Neural progenitor cell (in vitro differentiated cells): ENCODE data around the gene AKR1B1. TPM values are rescaled to one million over a fixed set of nuclear protein-coding genes. Genes with fewer than 3 reads are reported as not detected.

Source experiments
- DNase-seq: peaks from one replicate; pipeline ENCODE4 v3.0.0-alpha.2; 2016; ENCODE audit warnings: low spot score
- H2AFZ ChIP-seq: fragments of 200-600 bp; sonication (generic); replicated peaks from 2 replicates; pipeline ENCODE4 v1.6.1; 2016; ENCODE audit warnings: antibody characterized with exemption
- H3F3A ChIP-seq: fragments of 200-600 bp; sonication (generic); 2 replicates; pipeline ENCODE4 v1.6.1; 2016; ENCODE audit warnings: antibody characterized with exemption, low read depth
- H3K27ac ChIP-seq: fragments of 200-600 bp; sonication (generic); 2 replicates; pipeline ENCODE4 v1.5.1; 2016; ENCODE audit warnings: mild to moderate bottlenecking
- H3K27me3 ChIP-seq: fragments of 200-600 bp; sonication (generic); 2 replicates; pipeline ENCODE4 v1.6.1; 2016; ENCODE audit warnings: mild to moderate bottlenecking, moderate library complexity
- H3K36me3 ChIP-seq: fragments of 200-600 bp; sonication (generic); 2 replicates; pipeline ENCODE4 v1.5.1; 2016
- H3K4me1 ChIP-seq: fragments of 200-600 bp; sonication (generic); 2 replicates; pipeline ENCODE4 v1.6.1; 2016; ENCODE audit warnings: mixed run types
- H3K4me2 ChIP-seq: fragments of 200-600 bp; sonication (generic); 2 replicates; pipeline ENCODE4 v1.6.1; 2016
- H3K4me3 ChIP-seq: fragments of 200-600 bp; sonication (generic); 2 replicates; pipeline ENCODE4 v1.5.1; 2016
- H3K79me2 ChIP-seq: fragments of 200-600 bp; sonication (generic); 2 replicates; pipeline ENCODE4 v1.6.1; 2016; ENCODE audit warnings: low read depth
- H3K9ac ChIP-seq: fragments of 200-600 bp; sonication (generic); 2 replicates; pipeline ENCODE4 v1.6.1; 2016
- H3K9me3 ChIP-seq: fragments of 200-600 bp; sonication (generic); 2 replicates; pipeline ENCODE4 v1.5.1; 2016; ENCODE audit warnings: low read depth
- H4K20me1 ChIP-seq: fragments of 200-600 bp; sonication (generic); 2 replicates; pipeline ENCODE4 v1.6.1; 2016; ENCODE audit warnings: low read depth
- H3K27ac Mint-ChIP-seq: 3 replicates; pipeline ENCODE4 v1.8.0; 2021; ENCODE audit warnings: mixed read lengths
- H3K27me3 Mint-ChIP-seq: 2 replicates; pipeline ENCODE4 v1.8.0; 2022; ENCODE audit warnings: low read depth, mild to moderate bottlenecking, inconsistent platforms, moderate library complexity, mixed read lengths; ENCODE audit not compliant: insufficient read depth
- H3K36me3 Mint-ChIP-seq: 3 replicates; pipeline ENCODE4 v1.8.0; 2021; ENCODE audit warnings: mixed read lengths
- H3K4me1 Mint-ChIP-seq: 3 replicates; pipeline ENCODE4 v1.8.0; 2021; ENCODE audit warnings: mixed read lengths
- H3K4me3 Mint-ChIP-seq: 3 replicates; pipeline ENCODE4 v1.8.0; 2021; ENCODE audit warnings: mild to moderate bottlenecking, moderate library complexity, mixed read lengths
- H3K9me3 Mint-ChIP-seq: 3 replicates; pipeline ENCODE4 v1.8.0; 2020; ENCODE audit warnings: mixed read lengths
- EZH2 ChIP-seq: fragments of 200-600 bp; sonication (generic); IDR thresholded peaks from 2 replicates; pipeline ENCODE4 v1.6.1; 2017; ENCODE audit warnings: antibody characterized with exemption, mild to moderate bottlenecking, moderate library complexity
- EZH2phosphoT487 ChIP-seq: fragments of 200-600 bp; sonication (generic); IDR thresholded peaks from 2 replicates; pipeline ENCODE4 v1.6.1; 2017; ENCODE audit warnings: antibody characterized with exemption
- total RNA-seq: library from RNA; depleted of rRNA; stranded (reverse); fragments of >200 nt; gene quantifications from 2 replicates; pipeline ENCODE4 v1.2.3, GENCODE V29; 2015; ENCODE audit warnings: low replicate concordance
- TF ChIP-seq, protein P1 (sequence below): fragments of 200-600 bp; sonication (generic); IDR thresholded peaks from 2 replicates; pipeline ENCODE4 v1.5.1; 2017; ENCODE audit warnings: antibody characterized with exemption, mild to moderate bottlenecking

The AKR1B1 gene
- total RNA-seq, 1 donor from 2014 or later = 105 TPM

GRCh38 chr7:134444198-134444960 lies 14.5 kb downstream of the AKR1B1 start:
- TF ChIP-seq, protein P1, sequence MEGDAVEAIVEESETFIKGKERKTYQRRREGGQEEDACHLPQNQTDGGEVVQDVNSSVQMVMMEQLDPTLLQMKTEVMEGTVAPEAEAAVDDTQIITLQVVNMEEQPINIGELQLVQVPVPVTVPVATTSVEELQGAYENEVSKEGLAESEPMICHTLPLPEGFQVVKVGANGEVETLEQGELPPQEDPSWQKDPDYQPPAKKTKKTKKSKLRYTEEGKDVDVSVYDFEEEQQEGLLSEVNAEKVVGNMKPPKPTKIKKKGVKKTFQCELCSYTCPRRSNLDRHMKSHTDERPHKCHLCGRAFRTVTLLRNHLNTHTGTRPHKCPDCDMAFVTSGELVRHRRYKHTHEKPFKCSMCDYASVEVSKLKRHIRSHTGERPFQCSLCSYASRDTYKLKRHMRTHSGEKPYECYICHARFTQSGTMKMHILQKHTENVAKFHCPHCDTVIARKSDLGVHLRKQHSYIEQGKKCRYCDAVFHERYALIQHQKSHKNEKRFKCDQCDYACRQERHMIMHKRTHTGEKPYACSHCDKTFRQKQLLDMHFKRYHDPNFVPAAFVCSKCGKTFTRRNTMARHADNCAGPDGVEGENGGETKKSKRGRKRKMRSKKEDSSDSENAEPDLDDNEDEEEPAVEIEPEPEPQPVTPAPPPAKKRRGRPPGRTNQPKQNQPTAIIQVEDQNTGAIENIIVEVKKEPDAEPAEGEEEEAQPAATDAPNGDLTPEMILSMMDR = no peak
- TF ChIP-seq EZH2 (no peak), EZH2phosphoT487 (no peak)
- no peak overlapping the region for H2AFZ ChIP-seq
- Mint-ChIP-seq H3K27ac (no peak overlapping the region), H3K9me3 (no peaks in the 10 kb centered on the region), H3K36me3 (peaks cover 44% of the 10 kb centered on the region), H3K4me1 (no peaks in the 10 kb centered on the region), H3K4me3 (no peak overlapping the region), H3K27me3 (no peaks in the 10 kb centered on the region)
- no peaks in the 10 kb centered on the region for H3K79me2 ChIP-seq
- no peaks in the 10 kb centered on the region for H3K36me3 ChIP-seq
- H3K4me2 ChIP-seq = no peak overlapping the region
- H3K9me3 ChIP-seq = no peaks in the 10 kb centered on the region
- no peak for DNase-seq
- no peaks in the 10 kb centered on the region for H3K4me1 ChIP-seq
- no peak overlapping the region for H3K27ac ChIP-seq
- no peaks in the 10 kb centered on the region for H3F3A ChIP-seq
- no peak overlapping the region for H3K9ac ChIP-seq
- H3K4me3 ChIP-seq = no peak overlapping the region
- H3K27me3 ChIP-seq = no peaks in the 10 kb centered on the region
- no peaks in the 10 kb centered on the region for H4K20me1 ChIP-seq

DNA sequence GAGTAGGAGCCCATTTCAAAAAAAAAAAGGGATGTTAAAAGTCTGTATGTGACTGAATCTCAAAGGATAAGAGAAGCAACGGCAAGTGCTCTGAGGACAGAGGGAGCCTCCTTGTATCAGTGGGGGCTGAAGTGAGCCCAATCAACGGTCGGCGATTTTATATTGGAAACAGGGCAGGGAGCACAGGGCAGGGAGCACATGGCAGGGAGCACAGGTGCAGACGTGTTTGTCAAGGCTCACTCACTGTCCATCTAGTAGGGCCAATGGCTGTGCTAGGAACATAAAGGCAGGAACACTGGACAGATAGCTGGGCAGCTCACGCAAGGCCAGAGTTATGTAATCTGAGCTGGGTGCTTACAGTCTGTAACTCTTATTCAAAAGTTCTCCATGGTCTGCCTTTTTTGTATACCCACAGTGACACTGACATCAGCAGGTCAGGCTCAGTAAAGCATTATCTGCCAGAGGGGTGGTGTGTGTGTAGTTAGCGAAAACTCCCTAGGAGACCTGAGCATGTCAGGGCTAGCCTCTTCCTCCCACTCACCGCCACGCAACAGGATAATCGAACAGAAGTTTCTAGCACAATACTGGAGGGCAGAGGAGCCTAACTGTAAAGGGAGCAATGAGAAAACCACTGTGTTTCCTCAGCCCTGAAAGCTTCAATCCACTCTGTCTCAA lies 15.4 kb downstream of the AKR1B1 start:
- H3K27ac Mint-ChIP-seq = no peak overlapping the region
- no peak overlapping the region for H3K4me3 Mint-ChIP-seq
- no peaks in the 10 kb centered on the region for H3K27me3 Mint-ChIP-seq
- peaks cover 6% of the 10 kb centered on the region for H3K9me3 Mint-ChIP-seq
- H3K4me1 Mint-ChIP-seq = no peaks in the 10 kb centered on the region
- no peaks in the 10 kb centered on the region for H3K4me1 ChIP-seq
- no peaks in the 10 kb centered on the region for H4K20me1 ChIP-seq
- no peaks in the 10 kb centered on the region for H3F3A ChIP-seq
- no peaks in the 10 kb centered on the region for H3K9me3 ChIP-seq
- peaks cover 50% of the 10 kb centered on the region for H3K36me3 Mint-ChIP-seq
- H3K36me3 ChIP-seq = no peaks in the 10 kb centered on the region
- H2AFZ ChIP-seq = no peak overlapping the region
- no peaks in the 10 kb centered on the region for H3K79me2 ChIP-seq
- no peak overlapping the region for H3K27ac ChIP-seq
- H3K4me3 ChIP-seq = no peak overlapping the region
- no peaks in the 10 kb centered on the region for H3K27me3 ChIP-seq
- TF ChIP-seq EZH2 (no peak), EZH2phosphoT487 (no peak)
- TF ChIP-seq, protein P1 = no peak
- DNase-seq = no peak
- H3K4me2 ChIP-seq = no peak overlapping the region
- H3K9ac ChIP-seq = no peak overlapping the region

DNA sequence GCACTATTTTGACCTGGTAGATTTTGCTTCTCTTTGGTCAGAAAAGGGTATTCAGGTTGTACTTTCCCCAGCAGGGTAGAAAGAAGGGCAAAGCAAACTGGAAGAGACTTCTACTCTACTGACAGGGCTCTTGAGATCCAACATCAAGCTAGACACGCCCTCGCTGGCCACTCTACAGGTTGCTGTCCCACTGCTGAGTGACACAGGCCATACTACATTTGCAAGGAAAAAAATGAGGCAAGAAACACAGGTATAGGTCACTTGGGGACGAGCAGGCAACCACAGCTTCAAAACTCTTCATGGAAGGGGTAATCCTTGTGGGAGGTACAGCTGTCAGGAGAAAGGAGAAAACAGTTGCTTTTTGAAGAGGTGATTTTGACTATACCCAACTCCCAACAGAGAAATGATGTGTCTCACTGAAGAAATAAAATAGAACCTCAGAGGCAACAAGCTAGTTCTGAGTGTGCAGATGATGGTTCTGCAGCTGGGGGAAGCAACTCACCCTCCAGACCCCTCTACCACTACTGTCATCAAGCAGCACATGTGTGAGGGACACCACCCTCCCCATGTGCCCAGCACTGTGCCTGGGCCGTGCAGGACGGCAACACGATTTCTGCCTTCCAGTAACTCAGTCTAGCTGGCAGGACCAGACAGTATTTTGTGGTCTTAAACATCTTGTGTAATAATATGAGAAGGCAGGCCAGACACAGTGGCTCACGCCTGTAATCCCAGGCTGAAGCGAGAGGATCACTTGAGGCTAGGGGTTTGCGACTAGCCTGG lies 16.3 kb downstream of the AKR1B1 start:
- Histone ChIP-seq H3K9me3 (no peaks in the 10 kb centered on the region), H3K9ac (no peak overlapping the region), H3K27me3 (no peaks in the 10 kb centered on the region), H3K4me1 (no peaks in the 10 kb centered on the region), H3K79me2 (no peaks in the 10 kb centered on the region), H3K4me2 (no peak overlapping the region), H3K4me3 (no peak overlapping the region), H3F3A (no peaks in the 10 kb centered on the region), H3K36me3 (no peaks in the 10 kb centered on the region), H3K27ac (no peak overlapping the region), H4K20me1 (no peaks in the 10 kb centered on the region), H2AFZ (no peak overlapping the region)
- peaks cover 7% of the 10 kb centered on the region for H3K9me3 Mint-ChIP-seq
- H3K27me3 Mint-ChIP-seq = no peaks in the 10 kb centered on the region
- H3K4me1 Mint-ChIP-seq = no peaks in the 10 kb centered on the region
- DNase-seq = no peak
- H3K36me3 Mint-ChIP-seq = peaks cover 51% of the 10 kb centered on the region
- no peak overlapping the region for H3K27ac Mint-ChIP-seq
- no peak overlapping the region for H3K4me3 Mint-ChIP-seq
- TF ChIP-seq EZH2phosphoT487 (no peak), EZH2 (no peak)
- TF ChIP-seq, protein P1 = no peak
